Measurements from ENCODE around the gene ELOF1.

DNA sequence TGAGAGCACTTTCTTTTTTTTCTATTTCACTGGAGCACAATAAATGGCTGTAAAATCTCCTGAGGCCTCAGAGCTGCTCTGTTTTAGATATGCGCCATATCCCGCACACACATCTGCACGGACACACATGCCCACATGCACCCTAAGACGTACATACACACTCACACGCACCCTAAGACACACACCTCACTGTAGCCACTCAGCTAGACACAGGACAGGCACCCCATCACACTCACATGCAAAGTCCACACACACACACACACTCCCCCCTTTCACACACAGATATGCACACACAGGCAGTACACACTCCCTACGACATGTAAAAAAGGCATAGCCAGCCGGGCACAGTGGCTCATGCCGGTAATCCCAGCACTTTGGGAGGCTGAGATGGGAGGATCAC is 8.8 kb downstream of the ELOF1 start:
- TF ChIP-seq, protein P1, sequence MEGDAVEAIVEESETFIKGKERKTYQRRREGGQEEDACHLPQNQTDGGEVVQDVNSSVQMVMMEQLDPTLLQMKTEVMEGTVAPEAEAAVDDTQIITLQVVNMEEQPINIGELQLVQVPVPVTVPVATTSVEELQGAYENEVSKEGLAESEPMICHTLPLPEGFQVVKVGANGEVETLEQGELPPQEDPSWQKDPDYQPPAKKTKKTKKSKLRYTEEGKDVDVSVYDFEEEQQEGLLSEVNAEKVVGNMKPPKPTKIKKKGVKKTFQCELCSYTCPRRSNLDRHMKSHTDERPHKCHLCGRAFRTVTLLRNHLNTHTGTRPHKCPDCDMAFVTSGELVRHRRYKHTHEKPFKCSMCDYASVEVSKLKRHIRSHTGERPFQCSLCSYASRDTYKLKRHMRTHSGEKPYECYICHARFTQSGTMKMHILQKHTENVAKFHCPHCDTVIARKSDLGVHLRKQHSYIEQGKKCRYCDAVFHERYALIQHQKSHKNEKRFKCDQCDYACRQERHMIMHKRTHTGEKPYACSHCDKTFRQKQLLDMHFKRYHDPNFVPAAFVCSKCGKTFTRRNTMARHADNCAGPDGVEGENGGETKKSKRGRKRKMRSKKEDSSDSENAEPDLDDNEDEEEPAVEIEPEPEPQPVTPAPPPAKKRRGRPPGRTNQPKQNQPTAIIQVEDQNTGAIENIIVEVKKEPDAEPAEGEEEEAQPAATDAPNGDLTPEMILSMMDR (IDR thresholded peaks at IDR 0.05; ENCODE audit: insufficient read depth, low read depth, low read length) = no peak
- TF ChIP-seq EZH2 (IDR thresholded peaks at IDR 0.05; ENCODE audit: insufficient read depth, low read length) = no peak
